Astrocyte of the spinal cord (primary cell): ENCODE measurements around the gene UBE2C.

Source experiments
- DNase-seq: peaks from one replicate; pipeline ENCODE4 v3.0.0; 2011; ENCODE audit warnings: low read depth, low spot score
- H3K4me3 ChIP-seq: 2 replicates; pipeline ENCODE4 v1.5.1; 2011; ENCODE audit warnings: low read depth, mild to moderate bottlenecking, low read length, moderate library complexity
- CTCF ChIP-seq: IDR thresholded peaks from 2 replicates; pipeline ENCODE4 v1.5.1; 2012; ENCODE audit warnings: low read depth, mild to moderate bottlenecking, low read length, inconsistent platforms
- in situ Hi-C: cut with HindIII; loops from 2 replicates; pipeline ENCODE4 v1.10.0; 2017; ENCODE audit warnings: low sequenced_read_pairs

Gene UBE2C

DNA sequence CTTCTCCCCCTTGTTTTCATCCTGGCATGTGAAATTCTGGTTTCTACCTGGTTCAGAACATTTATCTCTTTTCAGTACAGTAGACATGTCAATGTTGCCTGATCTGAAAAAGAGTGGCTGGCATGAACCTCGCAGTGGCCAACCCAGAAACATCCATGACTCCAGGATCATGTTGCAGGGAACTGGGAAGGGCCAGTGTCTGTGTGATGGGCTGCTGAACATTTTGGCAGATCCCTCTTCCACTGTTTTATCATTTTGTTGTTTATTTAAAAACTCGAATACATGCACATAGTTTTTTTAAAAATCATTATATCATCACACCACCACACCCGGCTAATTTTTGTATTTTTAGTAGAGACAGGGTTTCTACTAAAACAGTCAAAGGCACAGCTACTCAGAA, 39.8 kb upstream of the UBE2C start:
- DNase-seq = no peak
- in situ Hi-C loops = no loop called here
- H3K4me3 ChIP-seq = no peak overlapping the region
- no peak for TF ChIP-seq CTCF

GRCh38 chr20:45774945-45775344, 37.5 kb upstream of the UBE2C start:
- DNase-seq = no peak
- in situ Hi-C loops = no loop called here
- no peak overlapping the region for H3K4me3 ChIP-seq
- TF ChIP-seq CTCF = no peak

DNA sequence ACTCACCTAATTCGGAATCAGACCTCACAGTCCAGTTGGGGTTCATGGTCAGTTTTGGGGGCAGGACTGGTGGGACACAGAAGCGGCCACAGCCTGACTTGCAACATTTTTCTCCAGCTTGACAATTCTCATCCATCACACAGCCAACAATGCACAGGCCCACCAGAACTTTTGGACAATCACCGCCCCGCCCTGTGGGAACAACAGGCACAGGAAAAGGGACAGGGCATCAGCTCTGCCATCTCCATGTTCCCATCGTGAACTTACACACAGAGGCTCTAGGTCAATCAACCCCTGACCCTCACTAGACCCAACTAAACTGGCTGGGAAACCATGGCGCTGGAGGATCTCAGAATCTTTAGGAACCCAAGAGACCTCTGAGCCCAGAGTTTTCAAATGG, 37.0 kb upstream of the UBE2C start:
- no peak overlapping the region for H3K4me3 ChIP-seq
- DNase-seq = no peak
- in situ Hi-C loops = no loop called here
- TF ChIP-seq CTCF = no peak

GRCh38 chr20:45776931-45777330, 35.5 kb upstream of the UBE2C start:
- no peak for TF ChIP-seq CTCF
- in situ Hi-C loops = no loop called here
- no peak for DNase-seq
- no peak overlapping the region for H3K4me3 ChIP-seq

DNA sequence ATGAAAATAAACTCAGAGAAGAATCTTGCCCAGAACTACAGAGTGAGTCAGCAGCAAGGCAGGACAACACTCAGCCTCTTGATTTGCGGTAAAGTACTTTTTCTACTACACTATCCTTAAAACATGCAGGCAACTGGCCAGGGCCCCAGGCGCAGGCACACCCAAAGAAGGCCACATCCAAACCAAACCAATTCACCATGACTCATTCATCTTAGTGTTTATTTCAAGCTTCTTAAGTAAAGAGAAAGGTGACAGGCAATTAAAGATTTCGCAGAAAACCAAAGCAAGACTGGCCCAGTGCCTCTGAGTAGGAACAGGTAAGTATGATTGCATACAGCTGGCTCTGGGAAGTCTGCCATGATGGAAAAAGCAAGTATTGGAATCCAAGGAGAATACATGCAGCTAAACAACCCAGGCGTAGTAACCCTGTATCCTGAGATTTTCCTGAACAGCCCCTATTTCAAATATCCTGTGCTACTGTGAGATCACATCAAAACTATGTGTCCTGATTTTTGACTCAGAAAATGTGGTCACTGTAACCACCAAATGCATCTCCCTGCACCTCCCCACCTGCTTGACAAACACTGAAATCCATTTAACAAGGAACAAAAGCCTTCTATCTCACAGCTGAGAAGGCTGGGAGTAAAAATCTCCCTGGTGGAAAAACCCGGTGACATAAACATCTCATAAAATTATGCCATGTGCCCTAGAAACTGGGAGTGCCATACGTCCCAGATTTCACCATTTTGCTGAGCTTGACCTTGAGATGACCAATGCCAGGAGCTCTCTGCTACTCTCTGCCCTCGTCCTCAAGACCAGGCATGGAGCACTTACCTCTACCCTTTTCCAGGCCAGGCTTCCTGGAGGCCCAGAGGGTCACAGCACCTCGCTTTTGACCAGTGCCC, 33.2 kb upstream of the UBE2C start:
- in situ Hi-C loops = no loop called here
- no peak overlapping the region for H3K4me3 ChIP-seq
- peak; percentile 100 for DNase-seq
- no peak for TF ChIP-seq CTCF

DNA sequence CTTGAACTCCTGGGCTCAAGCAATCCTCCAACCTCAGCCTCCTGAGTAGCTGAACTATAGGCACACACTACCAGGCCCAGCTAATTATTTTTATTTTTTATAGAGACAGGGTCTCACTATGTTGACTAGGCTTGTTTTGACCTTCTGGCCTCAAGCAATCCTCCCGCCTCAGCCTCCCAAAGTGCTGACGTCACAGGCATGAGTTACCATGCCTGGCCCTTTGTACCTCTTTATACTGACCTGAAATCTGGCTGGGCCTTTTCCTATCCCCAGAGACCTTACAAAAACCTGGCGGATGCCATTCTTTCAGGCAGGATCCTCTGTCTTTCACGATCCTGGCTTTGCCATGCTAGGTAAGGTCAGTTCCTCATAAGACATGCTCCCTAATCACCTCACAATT, 32.3 kb upstream of the UBE2C start:
- in situ Hi-C loops = no loop called here
- H3K4me3 ChIP-seq = no peak overlapping the region
- no peak for TF ChIP-seq CTCF
- DNase-seq = peak; percentile 3
